ENCODE data around the gene ASIC1. TPM values are rescaled to one million over a fixed set of nuclear protein-coding genes. Genes with fewer than 3 reads are reported as not detected.
A peak's percentile ranks its signal among the peaks of the same experiment; 100 is the strongest.

The ASIC1 gene
- total RNA-seq, 1 experiment from 2014 or later = 3.5 TPM

GRCh38 chr12:50053583-50053982 is 3.8 kb upstream of the ASIC1 start:
- peaks cover 14% of the 10 kb centered on the region for H3K4me1 Mint-ChIP-seq (ENCODE audit: low read depth, unreplicated experiment)

GRCh38 chr12:50055831-50056638 is 1.4 kb upstream of the ASIC1 start:
- Mint-ChIP-seq H3K4me1 (ENCODE audit: low read depth, unreplicated experiment) (peaks cover 14% of the 10 kb centered on the region), H3K27me3 (ENCODE audit: unreplicated experiment) (peaks cover 47% of the 10 kb centered on the region)

More at GRCh38 chr12:50053583-50053982, 3.8 kb upstream of the ASIC1 start:
- H3K27ac Mint-ChIP-seq (ENCODE audit: unreplicated experiment) = no peak overlapping the region
- H3K9me3 Mint-ChIP-seq (ENCODE audit: low read depth, unreplicated experiment) = no peaks in the 10 kb centered on the region
- no peak for DNase-seq
- no peak overlapping the region for H3K4me3 Mint-ChIP-seq (ENCODE audit: low read depth, unreplicated experiment)
- BruUV-seq (replicated peaks) = no TSS peak
- intact Hi-C loops (cut with micrococcal nuclease; ENCODE audit: unreplicated experiment) = loop anchor here (10.0 kb wide), 1 partner anchor 189 kb away; no protein-coding TSS in a partner anchor
- CTCF ChIA-PET = interaction anchor here (0.9 kb wide), 1 partner anchor 15 kb away, joined by 4 read pairs; no protein-coding TSS in a partner anchor
- peaks cover 69% of the 10 kb centered on the region for H3K27me3 Mint-ChIP-seq (ENCODE audit: unreplicated experiment)
- H3K36me3 Mint-ChIP-seq (ENCODE audit: insufficient read depth, unreplicated experiment) = peaks cover 16% of the 10 kb centered on the region
- no peak for TF ChIP-seq CTCF (IDR thresholded peaks at IDR 0.05; ENCODE audit: unreplicated experiment)

GRCh38 chr12:50056639-50056976 is 788 bp upstream of the ASIC1 start:
- H3K36me3 Mint-ChIP-seq (ENCODE audit: insufficient read depth, unreplicated experiment) = peaks cover 16% of the 10 kb centered on the region
- CTCF ChIA-PET = interaction anchor here (1.0 to 1.8 kb wide), 5 partner anchors 14 to 189 kb away, joined by 3 to 9 read pairs (median 5); no protein-coding TSS in a partner anchor
- intact Hi-C loops (cut with micrococcal nuclease; ENCODE audit: unreplicated experiment) = loop anchor here (5.0 to 10.0 kb wide), 2 partner anchors 89 to 192 kb away; no protein-coding TSS in a partner anchor
- BruUV-seq (replicated peaks) = no TSS peak
- no peaks in the 10 kb centered on the region for H3K9me3 Mint-ChIP-seq (ENCODE audit: low read depth, unreplicated experiment)
- H3K4me1 Mint-ChIP-seq (ENCODE audit: low read depth, unreplicated experiment) = peaks cover 14% of the 10 kb centered on the region
- TF ChIP-seq CTCF (IDR thresholded peaks at IDR 0.05; ENCODE audit: unreplicated experiment) = no peak
- no peak for DNase-seq
- peak overlapping the region; percentile 83 for H3K4me3 Mint-ChIP-seq (ENCODE audit: low read depth, unreplicated experiment)
- H3K27me3 Mint-ChIP-seq (ENCODE audit: unreplicated experiment) = peaks cover 41% of the 10 kb centered on the region
- no peak overlapping the region for H3K27ac Mint-ChIP-seq (ENCODE audit: unreplicated experiment)

More at GRCh38 chr12:50055831-50056638, 1.4 kb upstream of the ASIC1 start:
- peak; percentile 89 for TF ChIP-seq CTCF (IDR thresholded peaks at IDR 0.05; ENCODE audit: unreplicated experiment)
- peak; percentile 49 for DNase-seq
- CTCF ChIA-PET = interaction anchor here (0.6 to 1.8 kb wide), 6 partner anchors 14 to 189 kb away, joined by 3 to 9 read pairs (median 4); no protein-coding TSS in a partner anchor
- intact Hi-C loops (cut with micrococcal nuclease; ENCODE audit: unreplicated experiment) = loop anchor here (5.0 to 10.0 kb wide), 2 partner anchors 89 to 191 kb away; no protein-coding TSS in a partner anchor
- no peaks in the 10 kb centered on the region for H3K9me3 Mint-ChIP-seq (ENCODE audit: low read depth, unreplicated experiment)
- H3K4me3 Mint-ChIP-seq (ENCODE audit: low read depth, unreplicated experiment) = peak overlapping the region; percentile 59
- H3K36me3 Mint-ChIP-seq (ENCODE audit: insufficient read depth, unreplicated experiment) = peaks cover 16% of the 10 kb centered on the region
- peak overlapping the region; percentile 63 for H3K27ac Mint-ChIP-seq (ENCODE audit: unreplicated experiment)
- BruUV-seq (replicated peaks) = no TSS peak

- no peak for TF ChIP-seq CTCF (IDR thresholded peaks at IDR 0.05; ENCODE audit: unreplicated experiment)
- intact Hi-C loops (cut with micrococcal nuclease; ENCODE audit: unreplicated experiment) = loop anchor here (5.0 to 10.0 kb wide), 2 partner anchors 91 to 193 kb away; no protein-coding TSS in a partner anchor
- Mint-ChIP-seq H3K36me3 (ENCODE audit: insufficient read depth, unreplicated experiment) (peaks cover 16% of the 10 kb centered on the region), H3K9me3 (ENCODE audit: low read depth, unreplicated experiment) (no peaks in the 10 kb centered on the region), H3K27ac (ENCODE audit: unreplicated experiment) (no peak overlapping the region), H3K4me1 (ENCODE audit: low read depth, unreplicated experiment) (peaks cover 14% of the 10 kb centered on the region), H3K4me3 (ENCODE audit: low read depth, unreplicated experiment) (peak overlapping the region; percentile 83), H3K27me3 (ENCODE audit: unreplicated experiment) (peaks cover 26% of the 10 kb centered on the region)
- CTCF ChIA-PET = interaction anchor here (0.7 kb wide), 1 partner anchor 563 kb away, joined by 3 read pairs; no protein-coding TSS in a partner anchor
- no TSS peak for BruUV-seq (replicated peaks)
- no peak for DNase-seq
Observed at GRCh38 chr12:50057896-50058670, 687 bp downstream of the ASIC1 start.
